ENCODE results near the gene ELF1.

GRCh38 chr13:41048640-41049039 lies 29.5 kb upstream of the ELF1 start:
- TF ChIP-seq, protein P1, sequence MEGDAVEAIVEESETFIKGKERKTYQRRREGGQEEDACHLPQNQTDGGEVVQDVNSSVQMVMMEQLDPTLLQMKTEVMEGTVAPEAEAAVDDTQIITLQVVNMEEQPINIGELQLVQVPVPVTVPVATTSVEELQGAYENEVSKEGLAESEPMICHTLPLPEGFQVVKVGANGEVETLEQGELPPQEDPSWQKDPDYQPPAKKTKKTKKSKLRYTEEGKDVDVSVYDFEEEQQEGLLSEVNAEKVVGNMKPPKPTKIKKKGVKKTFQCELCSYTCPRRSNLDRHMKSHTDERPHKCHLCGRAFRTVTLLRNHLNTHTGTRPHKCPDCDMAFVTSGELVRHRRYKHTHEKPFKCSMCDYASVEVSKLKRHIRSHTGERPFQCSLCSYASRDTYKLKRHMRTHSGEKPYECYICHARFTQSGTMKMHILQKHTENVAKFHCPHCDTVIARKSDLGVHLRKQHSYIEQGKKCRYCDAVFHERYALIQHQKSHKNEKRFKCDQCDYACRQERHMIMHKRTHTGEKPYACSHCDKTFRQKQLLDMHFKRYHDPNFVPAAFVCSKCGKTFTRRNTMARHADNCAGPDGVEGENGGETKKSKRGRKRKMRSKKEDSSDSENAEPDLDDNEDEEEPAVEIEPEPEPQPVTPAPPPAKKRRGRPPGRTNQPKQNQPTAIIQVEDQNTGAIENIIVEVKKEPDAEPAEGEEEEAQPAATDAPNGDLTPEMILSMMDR (IDR thresholded peaks at IDR 0.05) = no peak
- no peak for TF ChIP-seq EP300 (IDR thresholded peaks at IDR 0.05)

All from ovary (tissue), 3 donors.